Ovary (tissue), 3 donors: Measurements from ENCODE around the gene NRCAM.

ENCODE experiments used
- CTCF ChIP-seq, 3 donors: fragments of 450-650 bp in 2 of 3; fragments of 200-600 bp in 1 of 3; IDR thresholded peaks; one replicate each; pipeline versions ENCODE4 v1.5.1 to v1.8.0; 2016 to 2022; ENCODE audit warnings: antibody characterized with exemption in 3 of 3, mild to moderate bottlenecking in 1 of 3
- EP300 ChIP-seq: sonication (generic); formaldehyde crosslinking; IDR thresholded peaks from one replicate; pipeline ENCODE4 v1.6.1; 2017; ENCODE audit warnings: antibody characterized with exemption
- donor health status: DM: no; HTN: no; CAD: no.

GRCh38 chr7:108322925-108323832 is 133.1 kb downstream of the NRCAM start:
- TF ChIP-seq CTCF (IDR thresholded peaks at IDR 0.05) (no peak), EP300 (no peak)
